OCI-LY7 (cell line): ENCODE data around the gene TTC34. TPM values are rescaled to one million over a fixed set of nuclear protein-coding genes. Genes with fewer than 3 reads are reported as not detected.

ENCODE experiments used
- BruUV-seq: library from RNA; stranded (reverse); fragments of 400-500 nt; replicated peaks from 2 replicates; lab custom pipeline; 2021; lab: Mats Ljungman, UMichigan
- CTCF ChIA-PET: fragments of 300-600 bp; sonication (Branson Sonifier 250); formaldehyde crosslinking; loops from one replicate; lab custom pipeline; 2022; ENCODE audit warnings: antibody characterized with exemption; ENCODE audit not compliant: unreplicated experiment; lab: Charles Lee
- POLR2A ChIA-PET: fragments of 300-600 bp; sonication (Branson Sonifier 250); formaldehyde crosslinking; loops from one replicate; lab custom pipeline; 2022; ENCODE audit warnings: antibody characterized with exemption; lab: Charles Lee
- DNase-seq: peaks from one replicate; pipeline ENCODE4 v3.0.0-alpha.2; 2015; ENCODE audit warnings: low spot score
- H2AFZ ChIP-seq: fragments of 200-600 bp; sonication (generic), shearing (Covaris generic); 2 replicates; pipeline ENCODE4 v1.6.1; 2014; ENCODE audit warnings: mild to moderate bottlenecking, antibody characterized with exemption, low read length, moderate library complexity
- H3K27ac ChIP-seq: fragments of 200-600 bp; sonication (generic); 2 replicates; pipeline ENCODE4 v1.5.1; 2014; ENCODE audit warnings: mixed run types, low read depth, mild to moderate bottlenecking, moderate library complexity, low read length, inconsistent platforms; ENCODE audit not compliant: poor library complexity, severe bottlenecking
- H3K36me3 ChIP-seq: fragments of 200-600 bp; sonication (generic); 2 replicates; pipeline ENCODE4 v1.6.1; 2014; ENCODE audit warnings: mild to moderate bottlenecking, antibody characterized with exemption, low read length, moderate library complexity, mixed read lengths; ENCODE audit not compliant: insufficient read depth
- H3K4me1 ChIP-seq: fragments of 200-600 bp; sonication (generic); 2 replicates; pipeline ENCODE4 v1.5.1; 2014; ENCODE audit warnings: mild to moderate bottlenecking, low read length; ENCODE audit not compliant: insufficient read depth, poor library complexity, severe bottlenecking
- H3K4me2 ChIP-seq: fragments of 200-600 bp; sonication (generic); 2 replicates; pipeline ENCODE4 v1.6.1; 2014; ENCODE audit warnings: mild to moderate bottlenecking, low read length
- H3K4me3 ChIP-seq: fragments of 200-600 bp; sonication (generic); 2 replicates; pipeline ENCODE4 v1.5.1; 2014; ENCODE audit warnings: mild to moderate bottlenecking, low read depth, low read length; ENCODE audit not compliant: poor library complexity, severe bottlenecking
- H3K79me2 ChIP-seq: fragments of 200-600 bp; sonication (generic); 2 replicates; pipeline ENCODE4 v1.6.1; 2016; ENCODE audit warnings: low read depth, mild to moderate bottlenecking, low read length, moderate library complexity, mixed read lengths; ENCODE audit not compliant: insufficient read depth
- H3K9me2 ChIP-seq: fragments of 200-600 bp; sonication (generic); 2 replicates; pipeline ENCODE4 v1.6.1; 2016; ENCODE audit warnings: mild to moderate bottlenecking, low read length, mixed read lengths; ENCODE audit not compliant: insufficient read depth
- H3K9me3 ChIP-seq: fragments of 200-600 bp; sonication (generic); 2 replicates; pipeline ENCODE4 v1.6.1; 2014; ENCODE audit warnings: mild to moderate bottlenecking, mixed run types, low read length, mixed read lengths
- H4K20me1 ChIP-seq: fragments of 200-600 bp; sonication (generic); 2 replicates; pipeline ENCODE4 v1.6.1; 2014; ENCODE audit warnings: mild to moderate bottlenecking, antibody characterized with exemption, low read length, moderate library complexity, mixed read lengths; ENCODE audit not compliant: insufficient read depth
- EZH2phosphoT487 ChIP-seq: fragments of 200-600 bp; sonication (generic); IDR thresholded peaks from 2 replicates; pipeline ENCODE4 v1.6.1; 2018; ENCODE audit warnings: low read depth, borderline replicate concordance, mild to moderate bottlenecking, mixed run types, antibody characterized with exemption, low read length, moderate library complexity, mixed read lengths
- intact Hi-C: fragments of 100-400 bp; cut with micrococcal nuclease; formaldehyde crosslinking; loops from one replicate; pipeline ENCODE4 v1.10.0; 2022; ENCODE audit not compliant: unreplicated experiment
- total RNA-seq, 2 experiments: library from RNA; depleted of rRNA in 1 of 2; stranded (reverse); fragments of >200 nt in 1 of 2; shearing (Covaris generic) in 1 of 2; gene quantifications; 2 replicates each; pipeline ENCODE4 v1.2.3, GENCODE V29; 2014 to 2022
- TF ChIP-seq, protein P1 (sequence below): fragments of 200-600 bp; sonication (generic); conservative IDR thresholded peaks from 2 replicates; pipeline ENCODE4 v1.5.1; 2014; ENCODE audit warnings: mild to moderate bottlenecking, antibody characterized with exemption, low read length, moderate library complexity, mixed read lengths

The TTC34 gene
- total RNA-seq, 2 experiments from 2014 or later: 1.1 to 2.2 TPM

DNA sequence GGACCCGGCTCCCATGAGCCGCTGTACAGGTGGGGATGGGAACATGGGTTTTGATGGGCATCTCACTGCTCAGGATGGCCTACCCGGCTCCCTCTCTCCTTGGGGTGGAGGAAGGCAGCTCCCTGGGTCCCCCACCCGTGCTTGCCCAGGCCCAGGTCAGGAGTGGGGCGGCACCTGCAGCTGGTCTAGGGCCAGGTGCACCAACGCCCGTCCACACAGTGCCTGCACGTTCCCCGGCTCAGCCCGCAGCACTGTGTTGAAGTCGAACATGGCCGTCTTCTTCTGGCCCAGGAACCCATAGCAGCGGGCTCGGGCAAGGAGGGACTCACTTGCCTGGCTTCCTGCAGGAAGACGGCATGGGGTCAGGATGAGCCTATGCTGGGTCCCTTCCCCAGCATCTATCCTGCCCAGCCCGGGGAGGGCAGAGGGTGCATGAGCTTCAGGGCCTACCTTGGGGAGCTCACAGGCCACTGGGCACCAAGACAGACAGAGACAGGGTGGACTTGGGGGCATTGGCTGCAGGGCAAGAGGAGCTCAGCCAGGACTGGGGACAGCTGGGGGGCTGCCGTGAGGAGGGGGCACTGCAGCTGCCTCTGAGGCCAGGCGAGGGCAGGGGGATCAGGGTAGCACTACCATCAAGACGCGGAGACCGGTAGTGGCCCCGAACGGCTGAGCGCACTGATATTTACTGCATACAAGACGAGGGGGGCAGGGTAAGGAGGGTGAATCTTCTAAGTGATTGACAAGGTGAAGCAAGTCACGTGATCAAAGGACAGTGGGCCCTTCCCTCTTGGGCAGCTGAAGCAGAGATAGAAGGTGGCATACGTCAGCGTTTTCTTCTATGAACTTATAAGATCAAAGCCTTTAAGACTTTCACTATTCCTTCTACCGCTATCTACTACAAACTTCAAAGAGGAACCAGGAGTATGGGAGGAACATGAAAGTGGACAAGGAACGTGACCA is 17.8 kb downstream of the TTC34 start:
- no TSS peak for BruUV-seq
- no peaks in the 10 kb centered on the region for H4K20me1 ChIP-seq
- no peak for DNase-seq

DNA sequence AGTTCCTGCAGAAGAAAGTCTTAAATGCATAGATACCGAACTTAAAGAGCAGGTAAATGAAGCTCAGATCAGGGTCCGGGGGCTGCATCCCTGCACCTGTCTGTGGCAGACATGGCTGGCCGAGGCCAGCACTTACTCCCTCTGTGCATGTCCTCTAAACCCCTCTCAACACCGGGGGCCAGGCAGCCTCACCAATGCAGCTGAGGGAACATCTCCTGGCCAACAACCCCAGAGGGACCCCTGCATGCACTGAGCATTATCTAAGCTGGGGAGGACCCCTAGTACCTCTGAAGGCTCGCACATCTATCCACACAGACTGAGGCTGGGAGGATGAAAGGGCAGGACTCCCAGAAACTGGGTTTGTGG is 18.4 kb downstream of the TTC34 start:
- ChIA-PET CTCF (no interaction called here), POLR2A (no interaction called here)
- TF ChIP-seq, protein P1, sequence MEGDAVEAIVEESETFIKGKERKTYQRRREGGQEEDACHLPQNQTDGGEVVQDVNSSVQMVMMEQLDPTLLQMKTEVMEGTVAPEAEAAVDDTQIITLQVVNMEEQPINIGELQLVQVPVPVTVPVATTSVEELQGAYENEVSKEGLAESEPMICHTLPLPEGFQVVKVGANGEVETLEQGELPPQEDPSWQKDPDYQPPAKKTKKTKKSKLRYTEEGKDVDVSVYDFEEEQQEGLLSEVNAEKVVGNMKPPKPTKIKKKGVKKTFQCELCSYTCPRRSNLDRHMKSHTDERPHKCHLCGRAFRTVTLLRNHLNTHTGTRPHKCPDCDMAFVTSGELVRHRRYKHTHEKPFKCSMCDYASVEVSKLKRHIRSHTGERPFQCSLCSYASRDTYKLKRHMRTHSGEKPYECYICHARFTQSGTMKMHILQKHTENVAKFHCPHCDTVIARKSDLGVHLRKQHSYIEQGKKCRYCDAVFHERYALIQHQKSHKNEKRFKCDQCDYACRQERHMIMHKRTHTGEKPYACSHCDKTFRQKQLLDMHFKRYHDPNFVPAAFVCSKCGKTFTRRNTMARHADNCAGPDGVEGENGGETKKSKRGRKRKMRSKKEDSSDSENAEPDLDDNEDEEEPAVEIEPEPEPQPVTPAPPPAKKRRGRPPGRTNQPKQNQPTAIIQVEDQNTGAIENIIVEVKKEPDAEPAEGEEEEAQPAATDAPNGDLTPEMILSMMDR: no peak
- TF ChIP-seq EZH2phosphoT487: no peak
- Histone ChIP-seq H3K4me1 (no peaks in the 10 kb centered on the region), H3K4me2 (no peak overlapping the region), H3K9me2 (no peaks in the 10 kb centered on the region), H3K9me3 (peaks cover 13% of the 10 kb centered on the region; the same call in 1 of the 2 replicates), H4K20me1 (no peaks in the 10 kb centered on the region), H3K4me3 (no peak overlapping the region), H3K27ac (no peak overlapping the region), H2AFZ (no peak overlapping the region), H3K36me3 (no peaks in the 10 kb centered on the region), H3K79me2 (no peaks in the 10 kb centered on the region)
- no TSS peak for BruUV-seq
- intact Hi-C loops: no loop called here
- DNase-seq: no peak

More for the DNA sequence above, 17.8 kb downstream of the TTC34 start:
- H3K4me3 ChIP-seq: no peak overlapping the region
- H3K9me2 ChIP-seq: no peaks in the 10 kb centered on the region
- intact Hi-C loops: no loop called here
- TF ChIP-seq EZH2phosphoT487: no peak
- TF ChIP-seq, protein P1: no peak
- ChIA-PET CTCF (no interaction called here), POLR2A (no interaction called here)
- H3K4me1 ChIP-seq: no peaks in the 10 kb centered on the region
- H3K79me2 ChIP-seq: no peaks in the 10 kb centered on the region
- H3K9me3 ChIP-seq: peaks cover 13% of the 10 kb centered on the region; the same call in 1 of the 2 replicates
- H3K27ac ChIP-seq: no peak overlapping the region
- H2AFZ ChIP-seq: no peak overlapping the region
- H3K4me2 ChIP-seq: no peak overlapping the region
- H3K36me3 ChIP-seq: no peaks in the 10 kb centered on the region

DNA sequence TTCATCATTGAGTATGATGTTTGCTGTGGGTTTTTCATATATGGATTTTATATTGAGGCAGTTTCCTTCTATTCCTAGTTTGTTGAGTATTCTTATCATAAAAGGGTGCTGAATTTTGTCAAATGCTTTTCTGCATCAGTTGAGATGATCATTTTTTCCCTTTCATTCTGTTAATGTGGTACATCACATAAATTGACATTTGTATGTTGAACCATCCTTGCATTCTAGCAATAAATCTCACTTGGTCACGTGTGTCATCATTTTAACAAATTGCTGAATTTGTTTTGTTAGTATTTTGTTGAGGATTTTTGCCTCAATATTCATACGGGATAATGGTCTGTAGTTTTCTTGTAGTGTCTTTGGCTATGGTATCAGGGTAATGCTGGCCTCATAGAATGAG is 19.9 kb downstream of the TTC34 start:
- POLR2A ChIA-PET: no interaction called here
- Histone ChIP-seq H2AFZ (no peak overlapping the region), H3K79me2 (no peaks in the 10 kb centered on the region), H3K4me3 (no peak overlapping the region), H3K27ac (no peak overlapping the region), H3K9me2 (no peaks in the 10 kb centered on the region), H3K36me3 (no peaks in the 10 kb centered on the region), H3K4me2 (no peak overlapping the region), H4K20me1 (no peaks in the 10 kb centered on the region), H3K4me1 (no peaks in the 10 kb centered on the region), H3K9me3 (peaks cover 13% of the 10 kb centered on the region; the same call in 1 of the 2 replicates)
- intact Hi-C loops: no loop called here
- TF ChIP-seq, protein P1: no peak
- no peak for TF ChIP-seq EZH2phosphoT487
- BruUV-seq: no TSS peak
- CTCF ChIA-PET: no interaction called here
- DNase-seq: no peak
